K562 (cell line): ENCODE results near the gene PELI1. TPM values are rescaled to one million over a fixed set of nuclear protein-coding genes. Genes with fewer than 3 reads are reported as not detected.
A peak's percentile ranks its signal among the peaks of the same experiment; 100 is the strongest.

Experiments
- ATAC-seq: fragments of 200-7000 bp; cut with Tn5 transposase; 3 replicates; pipeline ENCODE4 v1.9.1; 2020; ENCODE audit warnings: moderate library complexity
- BruUV-seq: library from RNA; stranded (reverse); fragments of 400-500 nt; replicated peaks from 2 replicates; lab custom pipeline; 2021; lab: Mats Ljungman, UMichigan
- CTCF ChIA-PET: fragments of 300-600 bp; formaldehyde crosslinking; extraction: SDS; loops from one replicate; lab custom pipeline; 2021; ENCODE audit warnings: low intra/inter-chr PET ratio; lab: Yijun Ruan, JAX
- POLR2A ChIA-PET: fragments of 300-600, 350-650 bp; sonication (Branson Sonifier 250); formaldehyde crosslinking; extraction: SDS; loops from one replicate; lab custom pipeline; 2021; ENCODE audit warnings: antibody characterized with exemption, inconsistent platforms; lab: Yijun Ruan, JAX
- DNase-seq, 4 experiments: peaks; one replicate each; pipeline versions ENCODE4 v3.0.0 to v3.0.0-alpha.2; 2011 to 2018; ENCODE audit warnings: low spot score in 3 of 4, mixed read lengths in 3 of 4; ENCODE audit errors: extremely low read depth in 1 of 4
- FAIRE-seq: peaks from 2 replicates; lab custom pipeline; 2011; peaks lifted over from hg19 to GRCh38; lab: Jason Lieb, UNC
- H2AFZ ChIP-seq: 2 replicates; pipeline ENCODE4 v1.6.0; 2011; ENCODE audit warnings: low read depth, low read length, control low read depth, inconsistent platforms
- H3K27ac ChIP-seq: fragments of 200-600 bp; 3 replicates; pipeline ENCODE4 v1.8.0; 2011; ENCODE audit warnings: low read depth, mild to moderate bottlenecking, control low read depth, inconsistent platforms, low read length, moderate library complexity, mixed read lengths; ENCODE audit errors: extremely low read depth
- H3K27me3 ChIP-seq, 2 experiments: fragments of 300-600 bp in 1 of 2; 2 replicates in 1 of 2; 3 replicates in 1 of 2; pipeline versions ENCODE4 v1.6.0 to v1.8.0; 2011; ENCODE audit warnings: inconsistent platforms in 2 of 2, low read length in 2 of 2, mild to moderate bottlenecking in 1 of 2, mixed read lengths in 1 of 2, moderate library complexity in 1 of 2; ENCODE audit not compliant: control insufficient read depth in 2 of 2, insufficient read depth in 2 of 2
- H3K36me3 ChIP-seq: fragments of 300-600 bp; 3 replicates; pipeline ENCODE4 v1.8.0; 2011; ENCODE audit warnings: mild to moderate bottlenecking, low read length, inconsistent platforms; ENCODE audit not compliant: control insufficient read depth, insufficient read depth
- H3K4me1 ChIP-seq, 2 experiments: fragments of 200-600 bp in 1 of 2; replicated peaks in 1 of 2; 2 replicates in 1 of 2; 3 replicates in 1 of 2; pipeline versions ENCODE4 v1.5.1 to v1.8.0; 2011; ENCODE audit warnings: inconsistent platforms in 2 of 2, low read length in 2 of 2, mild to moderate bottlenecking in 1 of 2, mixed read lengths in 1 of 2, moderate library complexity in 1 of 2; ENCODE audit not compliant: control insufficient read depth in 2 of 2, insufficient read depth in 2 of 2
- H3K4me2 ChIP-seq: 2 replicates; pipeline ENCODE4 v1.6.1; 2011; ENCODE audit warnings: low read length, control low read depth, inconsistent platforms, mixed read lengths; ENCODE audit not compliant: insufficient read depth
- H3K4me3 ChIP-seq: fragments of 200-600 bp; sonication (generic), shearing (Covaris generic); 2 replicates; pipeline ENCODE4 v1.5.1; 2016; ENCODE audit warnings: control low read depth, inconsistent platforms
- H3K79me2 ChIP-seq: fragments of 200-600 bp; 3 replicates; pipeline ENCODE4 v1.8.0; 2011; ENCODE audit warnings: low read length, inconsistent platforms; ENCODE audit not compliant: control insufficient read depth, insufficient read depth
- H3K9ac ChIP-seq, 2 experiments: 2 replicates each; pipeline versions ENCODE4 v1.6.0 to v1.6.1; 2011; ENCODE audit warnings: low read depth in 2 of 2, low read length in 2 of 2, control low read depth in 1 of 2, inconsistent platforms in 1 of 2, mild to moderate bottlenecking in 1 of 2, mixed read lengths in 1 of 2; ENCODE audit not compliant: insufficient read depth in 1 of 2
- H3K9me1 ChIP-seq: one replicate; pipeline ENCODE4 v1.6.0; 2011; ENCODE audit warnings: inconsistent platforms, mild to moderate bottlenecking, low read length, moderate library complexity; ENCODE audit not compliant: control insufficient read depth, insufficient read depth
- H3K9me3 ChIP-seq: replicated peaks from 2 replicates; pipeline ENCODE4 v1.5.1; 2011; ENCODE audit warnings: low read depth, low read length, inconsistent platforms; ENCODE audit not compliant: control insufficient read depth, insufficient read depth
- H4K20me1 ChIP-seq: replicated peaks from 2 replicates; pipeline ENCODE4 v1.6.1; 2011; ENCODE audit warnings: low read length, inconsistent platforms, mixed read lengths; ENCODE audit not compliant: control insufficient read depth, insufficient read depth
- ARID3A ChIP-seq: IDR thresholded peaks from 2 replicates; pipeline ENCODE4 v1.6.1; 2012; ENCODE audit warnings: low read depth, low read length, improper control_type of control experiment, borderline replicate concordance
- DEAF1 ChIP-seq: fragments of 450-650 bp; formaldehyde crosslinking; IDR thresholded peaks from 2 replicates; pipeline ENCODE4 v1.4.0; 2020; ENCODE audit warnings: mild to moderate bottlenecking, moderate library complexity
- JUN ChIP-seq, 2 experiments: sonication (generic) in 1 of 2; formaldehyde crosslinking in 1 of 2; IDR thresholded peaks; 2 replicates each; pipeline versions ENCODE4 v1.6.1 to v1.8.0; 2012 to 2022; ENCODE audit warnings: borderline replicate concordance in 2 of 2, mild to moderate bottlenecking in 2 of 2, improper control_type of control experiment in 1 of 2, low read depth in 1 of 2, low read length in 1 of 2, missing genetic modification reagents in 1 of 2
- JUND ChIP-seq, 2 experiments: IDR thresholded peaks; 2 replicates in 1 of 2; 3 replicates in 1 of 2; pipeline ENCODE4 v1.6.1; 2011; ENCODE audit warnings: borderline replicate concordance in 2 of 2, low read depth in 2 of 2, low read length in 2 of 2, improper control_type of control experiment in 1 of 2, missing biosample characterization in 1 of 2, missing genetic modification characterization in 1 of 2, missing genetic modification reagents in 1 of 2
- MNT ChIP-seq, 2 experiments: fragments of 450-650 bp; conservative IDR thresholded peaks; 2 replicates each; pipeline ENCODE4 v1.6.1; 2017; ENCODE audit warnings: mild to moderate bottlenecking in 2 of 2, moderate library complexity in 2 of 2
- PBX2 ChIP-seq, 2 experiments: IDR thresholded peaks in 1 of 2; conservative IDR thresholded peaks in 1 of 2; 2 replicates each; pipeline ENCODE4 v1.6.1; 2016; ENCODE audit warnings: low read depth in 2 of 2, mild to moderate bottlenecking in 1 of 2, missing compliant biosample characterization in 1 of 2, missing genetic modification characterization in 1 of 2, moderate library complexity in 1 of 2
- RUNX1 ChIP-seq: sonication (generic); IDR thresholded peaks from 2 replicates; pipeline ENCODE4 v1.6.1; 2016; ENCODE audit warnings: antibody characterized with exemption, low read depth
- SPI1 ChIP-seq: IDR thresholded peaks from 2 replicates; pipeline ENCODE4 v1.6.1; 2011; ENCODE audit warnings: low read depth, low read length, control low read depth, borderline replicate concordance
- STAG1 ChIP-seq: sonication (generic); formaldehyde crosslinking; IDR thresholded peaks from 2 replicates; pipeline ENCODE4 v1.5.0; 2020; ENCODE audit warnings: missing genetic modification reagents, borderline replicate concordance
- ZNF24 ChIP-seq: fragments of 450-650 bp; IDR thresholded peaks from 2 replicates; pipeline ENCODE4 v1.6.1; 2016
- WGBS: fragments of 100-300 bp; shearing (Covaris generic); methylation state at CpG from one replicate; pipeline ENCODE4 v1.1.6; 2016; ENCODE audit warnings: low coverage, mixed read lengths; ENCODE audit not compliant: insufficient coverage; ENCODE audit errors: missing lambda C conversion rate; 5-methylcytosine and 5-hydroxymethylcytosine counted together
- in situ Hi-C: fragments of 300-500 bp; cut with MboI; formaldehyde crosslinking; loops from 4 replicates; pipeline ENCODE4 v1.15.0; 2018; ENCODE audit warnings: inconsistent platforms, mixed read lengths
- intact Hi-C: fragments of 100-400 bp; cut with micrococcal nuclease; formaldehyde crosslinking; loops from 2 replicates; pipeline ENCODE4 v1.14.2; 2022
- polyA plus RNA-seq, 8 experiments: library from polyadenylated mRNA; depleted of rRNA in 4 of 8; stranded (reverse) in 5 of 8; unstranded in 3 of 8; fragments of >200 nt; fragmentation: Nextera tagmentation in 2 of 8; fragmentation: Illumina TruSeq in 1 of 8; extraction: Ambion mirVana in 2 of 8; extraction: Trizol in 1 of 8; gene quantifications; 2 replicates each; pipeline versions ENCODE4 v1.2.1 to v1.2.3, GENCODE V29; 2011 to 2014; ENCODE audit warnings: inconsistent platforms in 1 of 8, missing spikeins in 1 of 8
- total RNA-seq, 7 experiments: library from RNA; depleted of rRNA in 6 of 7; stranded (reverse); fragments of >200 nt in 6 of 7; fragmentation: Illumina TruSeq in 2 of 7; extraction: Trizol in 2 of 7; gene quantifications; 2 replicates each; pipeline versions ENCODE4 v1.2.1 to v1.2.3, GENCODE V29; 2011 to 2021; ENCODE audit warnings: low replicate concordance in 1 of 7

The PELI1 gene
- total and polyA plus RNA-seq, 9 of the 15 experiments (the other 6 are each of a cell fraction or from before 2014, with no cell fraction given), result 3.3 to 19.2 (median 12.5) TPM

- no peaks in the 10 kb centered on the region for H3K9me3 ChIP-seq
- intact Hi-C loops, result loop anchor here (2.0 to 10.0 kb wide), 5 partner anchors 93 to 535 kb away; partner anchors contain the start of gene PELI1
- H3K36me3 ChIP-seq, result no peaks in the 10 kb centered on the region
- H3K4me3 ChIP-seq, result no peak overlapping the region
- no peak overlapping the region for H3K4me2 ChIP-seq
- H3K79me2 ChIP-seq, result no peaks in the 10 kb centered on the region
- H3K9me1 ChIP-seq, result no peaks in the 10 kb centered on the region
- no TSS peak for BruUV-seq
- H2AFZ ChIP-seq, result peak overlapping the region; percentile 54; the same call in 1 of the 2 replicates
- FAIRE-seq (peak; percentile 92), ATAC-seq (peak; percentile 95), DNase-seq (peak; percentile 15 to 68 (median 34))
- no peak overlapping the region for H3K9ac ChIP-seq
- WGBS, result 6% methylated on average over 3 of the region's 3 CpGs
- ChIA-PET POLR2A (interaction anchor here (0.6 to 1.3 kb wide), 5 partner anchors 8 to 303 kb away, joined by 3 read pairs; no protein-coding TSS in a partner anchor), CTCF (interaction anchor here (1.1 to 2.0 kb wide), 4 partner anchors 263 to 439 kb away, joined by 4 to 9 read pairs (median 6); no protein-coding TSS in a partner anchor)
- H3K27ac ChIP-seq, result no peak overlapping the region
- no peaks in the 10 kb centered on the region for H3K4me1 ChIP-seq
- in situ Hi-C loops, result loop anchor here (10.0 kb wide), 2 partner anchors 275 to 435 kb away; no protein-coding TSS in a partner anchor
- H3K27me3 ChIP-seq, result no peaks in the 10 kb centered on the region
- no peaks in the 10 kb centered on the region for H4K20me1 ChIP-seq
- peak; percentile 78 for TF ChIP-seq ARID3A
- peak; percentile 94 for TF ChIP-seq SPI1
- 0 out of 4 replicates have a peak, but pooled peaks of 1 of the 2 experiments have one; percentile 15 for TF ChIP-seq MNT (conservative IDR thresholded peaks at IDR 0.05)
- no peak for TF ChIP-seq PBX2 (CRISPR knock-in tag; IDR thresholded peaks at IDR 0.05; ENCODE audit: low read depth)
- 0 out of 2 replicates have a peak, but pooled peaks have one; percentile 7 for TF ChIP-seq PBX2 (tag; conservative IDR thresholded peaks at IDR 0.05; ENCODE audit: low read depth)
- TF ChIP-seq STAG1 (CRISPR knock-in tag), result peak; percentile 59; the same call in 1 of the 2 replicates
- no peak for TF ChIP-seq JUND (IDR thresholded peaks at IDR 0.05; ENCODE audit: borderline replicate concordance, low read depth, low read length)
- peak; percentile 49; the same call in 2 of the 3 replicates for TF ChIP-seq JUND (tag; IDR thresholded peaks at IDR 0.05; ENCODE audit: borderline replicate concordance, low read depth, low read length)
- TF ChIP-seq ZNF24, result 0 out of 2 replicates have a peak, but pooled peaks have one; percentile 13
- TF ChIP-seq DEAF1 (CRISPR knock-in tag), result peak; percentile 96
- TF ChIP-seq RUNX1, result no peak
- 0 out of 2 replicates have a peak, but pooled peaks have one; percentile 3 for TF ChIP-seq JUN (IDR thresholded peaks at IDR 0.05; ENCODE audit: borderline replicate concordance, low read depth, low read length)
- TF ChIP-seq JUN (CRISPR knock-in tag; IDR thresholded peaks at IDR 0.05; ENCODE audit: borderline replicate concordance), result no peak
Observed at GRCh38 chr2:64049633-64050220, 94.5 kb downstream of the PELI1 start.
